HG02588 (cell line): Measurements from ENCODE around the gene HNRNPM.
"Not testable (repeated sequence)": the region's sequence is repeated elsewhere in the genome, so short reads cannot be mapped to it uniquely, and the experiment has no call there.

Experiments used
- ATAC-seq: cut with Tn5 transposase; IDR thresholded peaks from one replicate; pipeline ENCODE4 v1.9.1; 2021; ENCODE audit warnings: mild to moderate bottlenecking, moderate library complexity; ENCODE audit not compliant: unreplicated experiment

HNRNPM gene

DNA sequence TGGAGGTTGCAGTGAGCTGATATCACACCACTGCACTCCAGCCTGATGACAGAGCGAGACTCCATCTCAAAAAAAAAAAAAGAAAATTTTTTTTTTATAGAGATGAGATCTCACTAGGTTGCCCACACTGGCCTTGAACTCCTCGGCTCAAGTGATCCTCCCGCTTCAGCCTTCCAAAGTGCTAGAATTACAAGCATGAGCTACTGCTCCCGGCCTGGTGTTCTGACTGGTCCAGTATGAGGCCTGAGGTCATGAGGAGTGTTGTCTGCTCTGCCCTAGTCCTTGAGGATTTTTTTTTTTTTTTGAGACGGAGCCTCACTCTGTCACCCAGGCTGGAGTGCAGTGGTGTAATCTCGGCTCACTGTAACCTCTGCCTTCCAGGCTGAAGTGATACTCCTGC lies 19.4 kb upstream of the HNRNPM start:
- not testable (repeated sequence) for ATAC-seq

DNA sequence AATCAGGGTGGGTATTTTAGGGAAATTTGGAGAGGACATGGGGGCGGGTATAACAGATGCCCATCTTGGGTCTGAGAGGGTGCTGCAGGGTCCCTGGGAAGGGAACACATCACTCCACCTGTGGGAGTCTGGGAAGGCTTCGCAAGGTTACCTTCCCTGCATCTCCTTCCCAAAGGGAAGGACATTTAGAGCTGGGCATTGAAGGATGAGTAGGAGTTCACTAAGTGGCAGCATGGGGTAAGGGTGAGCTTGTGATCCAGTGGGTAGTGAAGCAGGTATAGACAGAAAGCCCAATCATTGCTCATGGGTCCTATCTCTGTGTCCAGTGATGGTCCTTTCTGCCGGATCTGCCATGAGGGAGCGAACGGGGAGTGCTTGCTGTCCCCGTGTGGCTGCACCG lies 18.5 kb upstream of the HNRNPM start:
- ATAC-seq = no peak

DNA sequence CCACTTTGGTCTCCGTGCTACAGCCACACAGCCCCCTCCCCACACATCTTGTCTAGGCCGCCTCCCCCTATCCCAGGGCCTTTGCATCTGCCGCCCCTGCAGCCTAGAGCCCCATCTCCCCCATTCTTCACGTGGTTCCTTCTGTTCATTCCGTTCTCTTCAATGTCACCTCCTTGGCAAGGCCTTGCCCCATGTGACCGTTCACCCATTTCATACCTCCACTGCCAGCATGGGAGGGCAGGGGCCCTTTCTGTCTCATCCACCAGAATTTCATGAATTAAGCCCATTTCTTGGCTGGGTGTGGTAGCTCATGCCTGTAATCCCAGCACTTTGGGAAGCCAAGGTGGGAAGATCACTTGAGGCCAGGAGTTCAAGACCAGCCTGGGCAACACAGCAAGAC lies 15.7 kb upstream of the HNRNPM start:
- no peak for ATAC-seq

DNA sequence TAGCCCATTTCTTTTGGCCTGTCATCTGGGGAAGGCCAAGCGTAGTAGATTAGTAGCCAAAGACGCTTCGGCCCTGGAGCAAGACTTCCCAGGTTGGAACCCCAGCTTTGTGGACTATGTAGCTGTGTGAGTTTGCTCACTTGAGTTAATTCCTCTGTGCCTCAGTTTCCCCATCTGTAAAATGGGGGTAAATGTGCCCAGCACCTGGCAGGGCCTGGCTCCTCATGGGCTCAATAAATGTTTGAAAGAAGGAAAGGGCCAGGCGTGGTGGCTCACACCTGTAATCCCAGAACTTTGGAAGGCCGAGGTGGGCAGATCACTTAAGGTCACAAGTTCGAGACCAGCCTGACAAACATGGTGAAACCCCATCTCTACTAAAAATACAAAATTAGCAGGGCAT lies 14.9 kb upstream of the HNRNPM start:
- no peak for ATAC-seq

DNA sequence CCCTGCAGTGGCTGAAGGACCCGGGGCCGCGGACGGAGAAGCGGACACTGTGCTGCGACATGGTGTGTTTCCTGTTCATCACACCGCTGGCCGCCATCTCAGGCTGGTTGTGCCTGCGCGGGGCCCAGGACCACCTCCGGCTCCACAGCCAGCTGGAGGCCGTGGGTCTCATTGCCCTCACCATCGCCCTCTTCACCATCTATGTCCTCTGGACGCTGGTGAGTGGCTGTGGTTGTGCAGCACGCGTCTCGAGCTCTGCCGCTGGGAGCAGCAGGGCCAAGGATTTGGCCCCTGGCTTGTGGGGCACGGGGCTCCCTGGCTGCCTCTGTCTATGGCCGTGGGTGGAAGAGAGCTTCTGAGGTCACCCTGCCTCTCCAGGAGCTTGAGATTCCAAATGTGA lies 14.1 kb upstream of the HNRNPM start:
- no peak for ATAC-seq

DNA sequence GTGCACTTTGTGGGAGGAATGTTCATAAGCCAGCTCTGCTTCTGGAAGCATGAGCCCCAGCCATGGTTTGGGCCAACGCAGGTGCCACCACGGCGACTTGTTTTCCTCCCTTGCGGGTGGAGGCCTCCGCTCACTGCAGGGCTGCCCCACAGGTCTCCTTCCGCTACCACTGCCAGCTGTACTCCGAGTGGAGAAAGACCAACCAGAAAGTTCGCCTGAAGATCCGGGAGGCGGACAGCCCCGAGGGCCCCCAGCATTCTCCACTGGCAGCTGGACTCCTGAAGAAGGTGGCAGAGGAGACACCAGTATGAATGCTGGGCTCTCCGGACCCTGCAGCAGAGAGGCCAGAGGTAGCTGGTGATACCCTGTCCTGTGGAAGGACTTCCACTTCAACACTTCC lies 6.5 kb upstream of the HNRNPM start:
- no peak for ATAC-seq

DNA sequence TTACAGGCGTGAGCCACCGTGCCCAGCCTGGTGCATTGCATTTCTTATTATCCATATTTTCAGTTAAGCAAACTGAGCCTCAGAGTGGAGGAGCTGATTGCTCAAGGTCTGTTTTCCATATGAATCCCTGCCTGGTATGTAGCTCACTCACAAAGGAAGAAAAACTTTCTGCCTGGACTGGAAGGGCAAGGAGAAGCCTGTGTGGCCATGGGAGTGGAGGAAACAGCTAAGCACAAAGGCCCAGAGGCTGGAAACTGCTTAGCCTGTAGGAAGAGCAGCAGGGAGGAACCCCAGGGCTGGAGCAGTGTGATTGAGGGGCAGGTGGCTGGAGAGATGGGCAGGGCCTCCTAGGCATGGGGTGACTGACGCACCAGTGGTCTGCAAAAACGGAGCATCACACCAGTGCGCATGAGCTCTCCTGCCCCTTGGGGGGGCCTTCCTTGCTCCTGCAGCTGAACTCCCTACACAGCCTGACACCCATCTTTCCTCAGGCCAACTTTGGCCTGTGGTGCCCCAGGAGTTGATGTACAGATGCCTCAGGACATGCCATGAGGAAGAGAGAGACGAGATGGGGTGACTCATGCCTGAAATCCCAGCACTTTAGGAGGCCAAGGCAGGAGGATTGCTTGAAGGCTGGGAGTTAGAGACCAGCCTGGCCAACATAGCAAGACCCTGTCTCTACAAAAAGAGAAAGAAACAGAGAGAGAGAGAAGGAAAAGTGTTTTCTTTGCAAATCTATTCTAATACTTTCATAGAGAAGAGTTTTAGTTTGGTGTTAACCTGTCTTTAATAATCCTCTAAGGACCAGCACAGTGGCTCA lies 2.8 kb upstream of the HNRNPM start:
- ATAC-seq = no peak

DNA sequence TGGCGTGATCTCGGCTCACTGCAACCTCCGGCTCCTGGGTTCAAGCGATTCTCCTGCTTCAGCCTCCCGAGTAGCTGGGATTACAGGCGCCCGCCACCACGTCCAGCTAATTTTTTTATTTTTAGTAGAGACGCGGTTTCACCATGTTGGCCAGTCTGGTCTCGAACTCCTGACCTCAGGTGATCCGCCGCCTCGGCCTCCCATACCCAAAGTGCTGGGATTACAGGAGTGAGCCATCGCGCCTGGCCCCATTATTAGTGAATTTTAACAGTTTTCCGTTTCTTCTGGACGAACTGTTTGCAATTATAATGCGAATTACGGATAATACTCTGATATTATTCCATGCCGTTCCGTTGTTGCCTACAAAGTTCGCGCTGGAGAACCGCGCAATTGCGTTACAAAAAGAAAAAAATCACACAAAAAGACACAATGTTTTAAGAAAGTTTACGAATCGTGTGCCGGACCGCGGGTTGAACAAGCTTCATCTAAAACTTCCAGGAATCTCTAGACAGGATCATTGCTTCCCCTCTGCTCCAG lies 567 bp upstream of the HNRNPM start:
- ATAC-seq = not testable (repeated sequence)

DNA sequence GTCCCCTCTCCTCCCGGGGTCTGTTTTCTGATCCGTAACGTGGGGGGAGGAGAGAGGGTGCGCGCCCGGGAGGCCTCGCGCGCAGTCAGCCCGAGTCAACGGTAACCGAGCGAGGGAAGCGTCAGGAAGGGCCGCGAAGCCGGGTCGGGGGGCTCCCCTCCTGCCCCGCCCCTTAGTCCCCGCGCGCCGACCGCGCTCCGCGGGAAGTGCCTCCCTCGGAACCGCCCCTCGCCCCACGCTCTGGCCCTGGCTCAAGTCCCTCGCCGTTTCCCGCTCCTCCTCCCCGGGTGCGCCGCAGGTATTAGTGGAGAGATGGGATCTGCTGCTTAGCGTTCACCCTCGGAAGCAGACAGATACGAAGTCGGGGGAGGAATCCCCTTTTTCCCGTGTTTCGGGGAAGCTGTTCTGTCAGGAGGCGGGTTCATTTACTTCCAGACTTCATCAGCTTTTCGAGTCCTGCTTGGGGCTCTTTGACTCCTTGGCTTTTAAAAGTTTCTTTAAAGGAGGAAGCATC lies 770 bp downstream of the HNRNPM start:
- ATAC-seq = peak; percentile 28

DNA sequence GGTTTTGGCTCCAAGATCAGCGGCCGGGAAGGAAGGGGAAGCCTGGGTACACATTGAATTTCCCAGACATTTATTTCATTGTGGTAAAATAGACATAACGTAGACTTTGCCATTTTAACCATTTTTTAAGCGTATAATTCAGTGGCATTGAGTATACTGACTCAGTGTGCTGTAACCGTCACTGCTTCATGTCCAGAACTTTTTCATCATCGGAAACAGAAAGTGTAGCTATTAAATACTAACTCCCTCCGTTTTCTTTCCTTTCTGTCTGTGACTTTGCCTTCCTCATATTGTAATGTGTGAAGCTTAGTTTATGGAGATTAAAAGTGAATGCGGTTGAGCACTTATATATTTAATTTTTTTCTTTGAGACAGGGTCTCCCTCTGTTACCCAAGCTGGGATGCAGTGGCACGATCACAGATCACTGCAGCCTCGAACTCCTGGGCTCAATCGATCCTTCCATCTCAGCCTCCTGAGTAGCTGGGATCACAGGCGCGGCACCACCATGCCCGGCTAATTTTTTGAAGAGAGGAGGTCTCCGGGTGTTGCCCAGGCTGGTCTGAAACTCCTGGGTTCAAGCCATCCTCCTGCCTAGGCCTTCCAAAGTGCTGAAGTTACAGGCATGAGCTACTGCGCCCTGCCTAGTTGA lies 1.4 kb downstream of the HNRNPM start:
- no peak for ATAC-seq

DNA sequence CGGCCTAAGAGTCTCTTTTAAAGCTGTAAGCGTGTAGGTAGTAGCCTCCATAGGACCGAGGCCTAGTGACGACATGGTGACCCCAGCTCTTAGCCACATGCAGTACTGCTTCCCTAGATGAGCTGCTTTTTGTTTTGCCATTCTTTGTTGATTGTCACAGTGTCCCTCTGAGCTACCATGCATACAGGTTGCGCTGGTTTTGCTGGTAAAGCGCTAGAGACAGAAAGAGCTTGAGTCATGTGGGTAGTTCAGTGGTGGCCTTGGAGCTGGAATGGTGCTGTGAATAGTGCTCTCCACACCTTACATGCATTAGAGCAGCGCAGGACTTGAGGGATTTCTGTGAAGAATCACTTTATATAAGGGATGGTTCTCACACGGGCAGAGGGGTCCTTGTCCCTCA lies 5.1 kb downstream of the HNRNPM start:
- ATAC-seq = no peak

DNA sequence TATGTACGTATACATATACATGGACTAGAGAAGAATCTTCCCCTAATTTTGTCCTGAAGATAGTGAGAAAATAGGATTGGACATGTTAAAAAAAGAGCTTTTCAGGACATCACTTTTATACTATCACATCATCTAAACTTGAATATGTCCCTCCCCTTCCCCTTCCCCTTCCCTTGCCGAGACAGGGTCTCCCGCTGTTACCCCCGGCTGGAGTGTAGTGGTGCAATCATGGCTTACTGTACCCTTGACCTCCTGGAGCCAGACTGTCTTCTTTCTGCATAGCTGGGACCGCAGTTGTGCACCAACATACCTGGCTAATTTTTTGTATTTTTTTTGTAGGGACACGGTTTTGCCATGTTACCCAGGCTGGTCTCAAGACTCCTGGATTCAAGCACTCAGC lies 6.6 kb downstream of the HNRNPM start:
- ATAC-seq = no peak

DNA sequence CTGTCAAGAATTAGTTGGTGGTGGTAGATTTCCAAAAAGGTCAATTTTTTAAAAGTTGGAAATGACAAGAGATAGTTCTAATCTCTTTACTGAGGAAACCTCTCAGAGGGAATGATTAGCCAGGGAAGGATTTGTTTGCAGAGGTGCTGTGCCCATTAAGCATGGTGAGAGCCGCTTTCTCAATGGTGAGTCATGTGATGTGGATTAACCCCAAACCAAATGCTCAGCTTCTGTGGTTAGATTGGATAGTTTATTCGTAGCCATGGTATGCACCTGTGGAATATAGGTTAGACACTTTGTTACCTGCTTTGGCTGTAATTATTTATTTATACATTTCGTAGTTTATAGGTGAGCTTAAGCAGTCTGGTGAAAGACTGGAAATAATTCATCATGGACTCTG lies 7.1 kb downstream of the HNRNPM start:
- no peak for ATAC-seq

DNA sequence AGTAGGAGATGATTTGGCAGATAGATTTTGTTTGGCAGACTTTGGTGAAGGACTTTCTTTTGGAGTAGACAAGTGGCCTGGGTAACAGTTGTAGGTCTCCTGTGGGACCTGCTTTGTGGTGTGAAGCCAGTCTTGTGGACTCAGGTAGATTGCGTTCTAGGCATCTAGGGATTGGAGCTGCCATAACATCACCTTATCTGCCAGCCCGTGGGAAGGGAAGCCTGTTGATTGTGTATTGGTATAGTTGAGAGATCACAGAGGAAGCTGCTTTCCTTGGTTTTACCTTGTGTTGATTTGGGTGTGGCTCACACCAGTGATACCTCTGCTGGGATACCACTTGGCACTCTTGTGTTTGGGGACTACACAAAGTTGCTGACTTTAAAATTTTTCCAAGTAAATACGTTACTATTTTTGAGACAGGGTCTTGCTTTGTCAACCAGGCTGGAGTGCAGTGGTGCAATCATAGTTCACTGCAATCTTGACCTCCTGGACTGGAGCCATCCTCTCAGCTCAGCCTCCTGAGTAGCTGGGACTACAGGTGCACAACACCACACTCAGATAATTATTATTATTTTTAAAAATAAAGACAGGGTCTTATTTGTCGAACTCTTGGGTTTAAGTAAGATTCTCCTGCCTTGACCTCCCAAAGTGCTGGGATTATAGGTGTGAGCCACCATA lies 7.8 kb downstream of the HNRNPM start:
- no peak for ATAC-seq

DNA sequence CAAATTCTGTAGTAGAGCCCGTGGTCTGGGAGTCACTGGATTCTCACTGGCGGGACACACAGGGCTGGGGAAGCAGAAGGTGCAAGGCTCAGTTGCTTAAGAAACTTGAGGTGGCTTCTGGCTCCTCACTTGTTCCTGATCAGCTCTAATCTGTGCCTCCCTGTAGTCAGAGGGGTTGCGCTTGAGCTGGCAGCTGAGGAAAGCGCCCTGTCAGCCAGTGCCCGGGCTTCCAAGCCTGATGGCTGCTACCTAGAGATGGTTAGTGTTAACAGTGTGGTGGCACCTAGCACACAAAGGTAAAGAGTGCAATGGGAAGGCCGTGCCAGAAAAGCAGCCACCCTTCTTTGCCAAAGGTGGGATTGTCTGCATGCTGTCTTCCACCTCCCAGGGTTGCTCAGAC lies 8.8 kb downstream of the HNRNPM start:
- ATAC-seq = no peak

DNA sequence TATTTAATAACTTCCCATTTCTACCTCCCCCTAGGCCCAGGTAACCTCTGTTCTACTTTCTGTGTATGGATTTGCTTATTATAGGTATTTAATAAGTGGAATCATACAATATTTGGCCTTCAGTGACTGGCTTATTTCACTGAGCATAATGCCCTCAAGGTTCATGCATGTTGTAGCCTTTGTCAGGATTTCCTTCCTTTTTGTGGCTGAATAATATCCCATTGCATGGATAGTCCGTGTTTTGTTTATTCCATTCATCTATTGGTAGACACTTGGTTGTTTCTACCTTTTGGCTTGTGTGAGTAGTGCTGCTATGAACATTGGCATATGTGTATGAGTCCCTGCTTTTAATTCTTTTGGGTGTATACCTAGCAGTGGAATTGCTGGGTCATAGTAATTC lies 9.4 kb downstream of the HNRNPM start:
- no peak for ATAC-seq

DNA sequence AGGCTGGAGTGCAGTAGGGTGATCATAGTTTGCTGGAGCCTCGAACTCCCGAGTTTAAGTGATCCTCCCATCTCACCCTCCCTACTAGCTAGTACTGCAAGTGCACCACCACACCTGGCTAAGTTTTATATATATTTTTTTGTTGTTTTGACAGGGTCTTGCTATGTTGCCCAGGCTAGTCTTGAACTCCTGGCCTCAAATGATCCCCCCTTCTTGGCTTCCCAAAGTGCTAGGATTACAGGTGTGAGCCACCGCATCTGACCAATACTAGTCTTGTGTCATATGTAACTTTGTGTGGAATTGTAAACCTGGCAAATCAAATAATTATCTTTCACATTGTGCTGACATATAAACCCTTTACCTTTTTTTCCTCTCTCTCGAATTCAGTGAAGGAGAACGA lies 10.2 kb downstream of the HNRNPM start:
- ATAC-seq = no peak

DNA sequence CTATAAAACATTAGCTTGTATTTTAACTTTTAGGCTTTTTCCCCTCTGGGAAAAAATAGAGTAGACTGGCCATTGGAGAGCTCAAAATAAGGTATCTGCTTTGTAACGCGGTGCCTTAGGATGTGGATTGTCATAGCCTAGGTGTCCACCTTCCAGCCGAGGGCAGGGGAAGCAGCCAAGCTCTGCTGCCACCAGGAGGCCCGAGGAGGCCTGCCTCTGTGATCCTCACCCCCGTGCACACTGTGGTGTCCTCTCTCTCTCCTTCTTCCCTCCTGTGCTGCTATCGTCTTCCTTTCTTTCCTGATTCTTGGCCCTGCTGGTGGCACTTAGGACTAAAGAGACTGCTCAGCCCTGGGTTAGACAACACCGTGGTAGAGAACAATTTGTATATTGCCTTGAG lies 11.3 kb downstream of the HNRNPM start:
- no peak for ATAC-seq

DNA sequence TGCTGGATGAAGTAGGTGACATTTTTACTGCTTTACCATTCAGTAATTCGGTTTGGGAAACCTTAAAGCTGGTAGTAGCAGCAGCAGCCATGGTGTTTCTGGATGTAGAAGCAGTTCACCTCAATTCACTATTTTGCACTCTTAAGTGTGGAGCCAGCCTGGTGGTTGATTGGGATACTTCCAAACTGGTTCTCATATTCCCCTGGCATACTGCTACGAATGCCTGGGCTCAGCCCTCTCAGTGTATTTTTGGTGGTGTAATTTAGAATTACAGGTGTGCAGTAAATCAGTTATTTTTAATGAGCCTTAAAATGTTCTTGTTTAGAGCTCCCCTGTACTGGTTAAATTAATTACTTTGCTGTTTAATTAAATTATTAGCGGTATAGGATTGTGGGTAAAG lies 12.4 kb downstream of the HNRNPM start:
- no peak for ATAC-seq

DNA sequence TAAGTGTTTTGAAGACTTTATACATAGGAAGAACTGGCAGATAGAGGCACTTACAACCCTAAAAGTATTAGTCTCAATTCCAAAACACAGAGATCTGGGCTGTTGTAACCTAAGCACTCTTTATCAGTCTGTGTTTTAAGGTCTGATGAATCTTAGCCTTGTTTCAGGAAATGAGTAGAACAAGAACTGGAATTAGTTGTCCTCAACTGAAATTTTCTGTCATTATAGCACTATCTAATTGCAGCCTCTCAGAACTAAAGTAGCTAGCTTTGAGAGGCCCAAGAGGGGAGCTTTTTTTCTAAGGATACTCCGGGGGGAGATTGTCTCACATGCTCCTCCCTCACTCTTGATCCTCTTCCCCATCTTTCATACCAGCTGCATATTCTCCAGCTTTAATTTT lies 13.1 kb downstream of the HNRNPM start:
- no peak for ATAC-seq

DNA sequence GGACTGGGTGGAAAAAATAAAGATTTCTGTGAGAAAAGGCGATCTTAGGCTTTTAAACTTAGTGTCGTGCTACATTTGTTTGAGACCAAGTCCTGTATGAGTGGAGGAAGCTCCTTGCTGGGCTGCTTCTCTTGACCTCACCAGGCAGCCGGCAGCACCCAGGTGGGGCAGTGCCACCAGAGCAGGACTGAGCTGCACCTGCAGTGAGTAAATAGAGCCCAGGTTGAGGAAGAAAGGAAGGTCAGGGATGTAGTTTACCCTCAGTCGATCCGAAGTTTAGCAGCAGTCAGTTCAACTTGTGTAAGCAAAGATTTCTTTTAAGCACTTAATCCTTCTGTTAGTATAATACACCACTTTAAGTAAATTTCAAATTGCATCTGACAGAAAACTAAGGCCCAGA lies 13.6 kb downstream of the HNRNPM start:
- ATAC-seq = no peak

DNA sequence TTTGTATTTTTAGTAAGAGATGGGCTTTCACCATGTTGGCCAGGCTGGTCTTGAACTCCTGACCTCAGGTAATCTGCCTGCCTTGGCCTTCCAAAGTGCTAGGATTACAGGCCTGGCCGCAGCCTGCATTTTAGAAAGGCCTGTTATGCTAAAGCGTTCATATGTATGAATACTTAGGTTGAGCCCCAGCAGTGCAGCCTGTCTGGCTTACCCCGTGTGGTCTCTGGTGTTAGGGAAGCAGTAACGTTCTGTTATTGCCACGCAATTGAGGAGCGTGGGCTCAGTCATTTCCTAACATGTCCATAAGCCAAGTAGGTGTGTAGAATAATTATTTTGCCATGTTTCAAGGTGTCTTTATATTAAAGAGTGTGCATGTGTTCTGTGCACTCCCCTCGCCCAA lies 14.3 kb downstream of the HNRNPM start:
- ATAC-seq = no peak
